ENCODE measurements around the gene SDR9C7.
"Not testable (repeated sequence)": the region's sequence is repeated elsewhere in the genome, so short reads cannot be mapped to it uniquely, and the experiment has no call there.

The SDR9C7 gene

DNA sequence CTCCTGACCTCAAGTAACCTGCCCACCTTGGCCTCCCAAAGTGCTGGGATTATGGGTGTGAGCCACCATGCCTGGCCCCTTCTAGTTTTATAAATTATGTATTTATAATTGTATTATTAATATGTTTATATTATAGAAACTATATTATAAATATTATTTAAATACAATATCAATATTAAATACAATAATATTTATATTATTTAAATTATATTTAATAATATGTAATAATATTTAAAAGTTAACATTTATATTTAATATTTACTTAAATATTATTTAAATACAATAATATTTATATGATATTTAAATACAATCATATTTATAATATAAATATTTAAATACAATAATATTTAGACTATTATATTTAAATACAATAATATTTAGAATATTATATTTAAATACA, 20.0 kb downstream of the SDR9C7 start:
- DNase-seq, result no peak

DNA sequence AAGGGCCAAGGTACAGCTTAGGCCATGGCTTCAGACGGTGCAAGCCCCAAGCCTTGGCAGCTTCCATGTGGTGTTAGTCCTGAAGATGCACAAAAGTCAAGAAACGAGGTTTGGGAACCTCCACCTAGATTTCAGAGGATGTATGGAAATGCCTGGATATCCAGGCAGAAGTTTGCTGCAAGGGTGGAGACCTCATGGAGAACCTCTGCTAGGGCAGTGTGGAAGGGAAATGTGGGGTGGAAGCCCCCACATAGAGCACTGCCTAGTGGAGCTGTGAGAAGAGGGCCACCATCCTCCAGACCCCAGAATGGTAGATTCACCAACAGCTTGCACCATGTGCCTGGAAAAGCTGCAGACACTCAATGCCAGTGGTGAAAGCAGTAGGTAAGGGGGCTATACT, 24.8 kb downstream of the SDR9C7 start:
- DNase-seq, result not testable (repeated sequence)

DNA sequence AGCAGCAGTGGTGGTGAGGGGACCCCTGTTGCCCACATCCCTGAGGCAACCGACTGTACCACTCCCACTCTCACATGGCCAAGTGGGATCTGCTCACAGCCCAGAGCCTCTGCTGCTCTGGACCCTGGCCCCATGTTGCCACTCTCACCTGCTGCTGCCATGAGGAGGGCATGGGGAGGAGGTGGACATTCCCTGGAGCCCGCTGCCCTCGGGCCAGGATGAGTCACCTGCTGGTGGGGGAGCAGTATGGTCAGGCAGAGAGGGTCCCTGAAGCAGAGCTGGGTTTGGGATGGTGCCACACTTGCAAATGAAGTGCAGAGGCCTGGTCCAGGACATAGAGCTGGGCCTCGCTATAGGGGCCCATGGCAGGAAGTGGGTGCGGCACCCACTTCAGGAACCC, 26.1 kb downstream of the SDR9C7 start:
- no peak for DNase-seq

DNA sequence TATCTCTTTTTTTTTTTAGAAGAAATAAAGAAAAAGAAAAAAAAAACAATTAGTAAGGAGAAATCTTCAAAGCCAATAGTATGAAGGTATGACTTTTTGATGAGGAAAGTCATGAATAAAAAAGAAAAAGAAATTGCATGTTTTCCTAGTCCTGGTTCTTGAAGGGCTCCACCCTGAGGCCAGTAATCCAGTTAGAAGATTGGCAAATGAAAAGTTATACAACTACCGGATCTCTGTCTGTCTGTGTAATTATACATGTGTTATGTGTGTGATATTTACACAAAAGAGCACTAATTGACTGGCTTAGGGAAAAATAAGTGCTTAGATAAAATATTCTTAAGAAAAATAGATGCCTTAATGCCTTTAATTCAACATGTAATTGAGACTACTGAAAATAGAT, 28.4 kb downstream of the SDR9C7 start:
- DNase-seq, result no peak

DNA sequence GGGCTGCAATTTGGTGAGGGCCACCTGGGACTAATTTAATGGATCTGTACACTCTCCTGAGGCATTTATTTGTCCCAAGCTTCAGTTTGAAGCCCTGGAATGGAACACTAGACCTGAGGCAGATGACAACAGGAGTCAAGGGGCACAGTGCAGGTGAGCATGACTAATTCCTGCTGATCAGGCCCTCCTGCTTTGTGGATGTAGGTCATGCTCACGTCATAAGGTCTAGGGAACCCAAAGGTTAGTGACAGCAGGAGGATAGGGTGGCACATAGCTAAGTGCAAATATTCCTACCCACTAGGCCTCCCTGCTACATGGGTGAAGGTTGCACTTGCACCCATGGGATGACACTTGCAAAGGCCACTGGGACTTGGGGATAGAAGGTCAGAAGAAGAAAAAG, 30.8 kb downstream of the SDR9C7 start:
- no peak for DNase-seq

DNA sequence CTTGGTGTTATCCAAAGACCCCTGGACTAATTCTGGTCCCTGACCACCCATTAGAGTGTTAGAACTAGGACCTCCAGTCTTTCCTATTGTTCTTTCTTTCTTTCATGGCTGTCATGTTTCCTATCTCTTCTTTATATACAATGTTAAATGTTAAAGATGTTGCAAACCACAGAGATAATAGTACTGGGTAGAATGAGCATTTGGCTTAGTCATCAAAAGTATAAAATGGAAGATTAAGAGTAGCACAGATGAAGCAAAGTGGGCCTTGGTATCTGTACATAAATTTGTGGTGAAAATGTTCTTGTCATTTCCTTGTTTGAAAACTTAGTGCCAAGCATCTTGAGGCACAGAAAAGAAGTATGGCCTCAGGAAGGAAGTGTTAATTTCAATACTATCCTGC, 32.9 kb downstream of the SDR9C7 start:
- not testable (repeated sequence) for DNase-seq

DNA sequence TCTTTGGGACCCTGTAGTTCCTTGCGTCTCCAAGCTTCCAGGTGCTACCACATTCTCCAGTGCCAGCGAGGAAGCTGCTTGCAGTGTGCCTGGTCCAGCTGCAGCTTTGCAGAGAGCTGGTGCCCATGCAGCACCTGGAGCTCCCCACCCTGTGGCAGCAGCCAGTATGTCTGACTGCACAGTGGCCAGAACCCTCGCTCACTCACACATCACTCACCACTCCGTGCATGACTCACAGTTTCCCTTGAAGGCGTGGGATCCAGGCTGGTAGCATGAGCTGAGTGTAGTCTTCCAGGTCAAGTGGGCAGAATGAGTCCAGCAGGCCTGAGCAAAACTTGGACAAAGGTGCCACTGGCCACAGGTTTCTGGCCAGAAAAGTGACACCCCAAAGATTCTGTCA, 33.6 kb downstream of the SDR9C7 start:
- DNase-seq, result no peak

DNA sequence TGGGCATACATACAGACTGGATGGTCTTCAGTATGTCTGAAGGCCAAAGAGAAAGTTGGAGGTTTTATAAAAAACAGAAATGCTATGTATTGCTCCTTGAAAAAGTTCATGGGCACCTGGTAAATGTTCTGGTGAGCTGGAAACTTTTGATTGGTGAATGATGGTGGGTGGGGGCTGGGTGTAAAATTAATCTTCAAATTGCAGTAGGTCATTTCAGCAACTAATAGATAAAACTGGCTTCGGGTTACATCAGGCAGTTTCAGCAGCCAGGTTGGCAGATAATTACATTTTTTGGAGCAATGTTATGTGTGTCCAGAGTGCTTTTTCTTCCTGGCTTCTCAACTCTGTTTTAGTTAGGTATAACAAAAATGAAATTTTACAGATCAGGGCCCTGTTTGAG, 35.3 kb downstream of the SDR9C7 start:
- no peak for DNase-seq

DNA sequence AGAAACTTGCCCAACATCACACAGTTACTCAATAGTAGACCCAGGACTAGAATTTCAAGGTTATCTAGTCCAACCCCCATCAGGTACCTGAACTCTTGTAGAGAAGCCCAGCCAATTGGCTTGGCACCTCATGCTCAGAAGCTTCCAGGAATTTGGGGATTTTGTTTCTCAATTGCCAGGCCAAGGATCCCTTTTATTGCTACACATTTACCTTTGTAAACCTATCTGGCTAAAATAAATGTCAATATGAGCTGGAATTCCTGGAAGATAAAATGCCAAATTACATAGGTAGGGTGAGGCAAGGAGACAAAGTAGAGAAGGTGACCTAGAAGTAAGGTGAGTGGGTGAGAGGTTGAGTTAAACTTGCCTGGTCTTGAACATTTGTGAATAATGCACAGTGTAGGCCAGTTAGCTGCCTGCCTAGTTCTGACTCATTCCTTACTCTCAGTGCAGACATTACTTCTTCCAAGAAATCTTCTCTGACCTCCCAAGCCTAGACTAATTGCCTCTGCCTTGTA, 36.3 kb downstream of the SDR9C7 start:
- no peak for DNase-seq

DNA sequence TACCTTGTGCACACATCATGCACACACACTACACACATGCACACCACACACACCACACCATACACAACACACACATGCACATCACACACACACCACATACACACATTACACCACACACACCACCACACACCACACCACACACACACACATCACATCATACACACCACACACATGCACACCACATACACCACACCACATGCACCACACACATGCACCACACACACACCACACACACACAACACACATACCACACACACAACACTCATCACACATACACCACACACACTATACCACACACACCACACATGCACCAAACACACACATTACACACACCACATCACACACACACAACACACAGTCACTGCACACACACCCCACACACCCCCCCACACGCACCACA, 38.1 kb downstream of the SDR9C7 start:
- DNase-seq, result no peak

DNA sequence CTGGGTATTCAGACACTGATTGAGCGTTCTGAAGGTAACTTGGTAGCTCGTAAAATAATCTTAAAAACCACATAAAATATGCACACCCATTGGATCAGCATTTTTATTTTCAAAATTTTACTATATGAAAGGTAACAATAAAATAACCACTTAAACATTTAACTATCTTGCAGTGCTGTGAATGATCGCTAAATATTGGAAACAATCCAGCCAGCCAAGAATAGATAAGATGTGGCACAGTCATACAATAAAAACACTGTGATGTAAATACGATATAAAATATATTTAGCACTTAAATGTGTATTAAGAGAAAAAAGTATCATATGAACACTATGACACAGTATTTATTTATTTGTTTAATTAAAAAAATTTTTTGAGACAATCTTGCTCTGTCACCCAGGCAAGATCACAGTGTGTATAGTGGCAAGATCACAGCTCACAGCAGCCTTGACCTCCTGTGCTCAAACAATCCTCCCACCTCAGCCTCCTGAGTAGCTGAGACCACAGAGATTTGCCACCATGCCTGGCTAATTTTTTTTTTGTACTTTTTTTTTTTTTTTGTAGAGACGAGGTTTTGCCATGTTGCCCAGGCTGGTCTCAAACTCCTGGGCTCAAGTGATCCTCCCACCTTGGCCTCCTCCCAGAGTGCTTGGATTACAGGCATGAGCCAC, 39.4 kb downstream of the SDR9C7 start:
- no peak for DNase-seq

DNA sequence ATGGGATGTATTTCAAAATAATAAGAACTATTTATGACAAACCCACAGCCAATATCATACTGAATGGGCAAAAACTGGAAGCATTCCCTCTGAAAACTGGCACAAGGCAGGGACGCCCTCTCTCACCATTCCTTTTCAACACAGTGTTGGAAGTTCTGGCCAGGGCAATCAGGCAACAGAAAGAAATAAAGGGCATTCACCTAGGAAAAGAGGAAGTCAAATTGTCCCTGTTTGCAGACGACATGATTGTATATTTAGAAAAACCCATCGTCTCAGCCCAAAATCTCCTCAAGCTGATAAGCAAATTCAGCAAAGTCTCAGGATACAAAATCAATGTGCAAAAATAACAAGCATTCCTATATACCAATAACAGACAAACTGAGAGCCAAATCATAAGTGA, 42.3 kb downstream of the SDR9C7 start:
- not testable (repeated sequence) for DNase-seq

DNA sequence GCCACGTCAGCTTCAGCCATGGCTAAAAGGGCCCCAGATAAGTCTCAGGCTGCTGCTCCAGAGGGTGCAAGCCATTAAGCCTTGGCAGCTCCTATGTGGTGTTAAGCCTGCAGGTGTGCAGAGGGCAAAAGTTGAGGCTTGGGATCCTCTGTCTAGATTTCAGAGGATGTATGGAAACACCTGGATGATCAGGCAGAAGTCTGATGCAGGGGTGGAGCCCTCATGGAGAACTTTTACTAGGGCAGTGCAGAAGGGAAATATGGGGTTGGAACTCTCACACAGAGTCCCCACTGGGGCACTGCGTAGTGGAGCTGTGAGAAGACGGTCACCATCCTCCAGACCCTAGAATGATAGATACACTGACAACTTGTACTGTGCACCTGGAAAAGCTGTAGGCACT, 47.9 kb downstream of the SDR9C7 start:
- DNase-seq, result no peak

DNA sequence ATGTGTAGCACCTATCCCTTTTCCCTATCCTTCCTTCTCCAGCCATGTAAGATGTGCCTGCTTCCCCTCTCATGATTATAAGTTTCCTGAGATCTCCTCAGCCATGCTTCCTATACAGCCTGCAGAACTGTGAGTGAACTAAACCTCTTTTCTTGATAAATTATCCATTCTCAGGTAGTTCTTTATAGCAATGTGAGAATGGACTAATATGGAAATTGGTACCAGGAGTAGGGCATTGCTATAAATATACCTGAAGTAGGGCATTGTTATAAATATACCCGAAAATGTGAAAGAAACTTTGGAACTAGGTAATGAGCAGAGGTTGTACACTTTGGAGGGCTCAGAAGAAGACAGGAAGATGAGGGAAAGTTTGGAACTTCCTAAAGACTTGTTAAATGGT, 48.9 kb downstream of the SDR9C7 start:
- DNase-seq, result no peak

DNA sequence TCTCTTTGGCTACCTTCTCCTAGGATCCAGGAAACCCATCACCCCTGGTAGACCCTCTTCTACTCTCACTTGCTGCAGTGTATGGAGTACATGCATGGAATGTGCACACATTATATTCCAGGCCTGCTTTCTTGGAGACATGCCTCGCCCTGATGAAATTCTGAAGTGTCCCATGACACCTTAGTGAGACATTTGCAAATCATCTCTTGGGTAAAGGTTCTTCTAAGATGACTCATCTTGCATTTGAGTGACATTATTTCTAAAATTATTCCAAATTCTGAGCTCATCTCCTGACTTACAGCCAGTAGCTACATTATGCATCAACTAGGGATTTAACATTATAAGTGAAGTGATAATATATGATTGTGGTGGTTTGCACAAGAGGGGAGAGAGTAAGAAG, 49.8 kb downstream of the SDR9C7 start:
- DNase-seq, result no peak

DNA sequence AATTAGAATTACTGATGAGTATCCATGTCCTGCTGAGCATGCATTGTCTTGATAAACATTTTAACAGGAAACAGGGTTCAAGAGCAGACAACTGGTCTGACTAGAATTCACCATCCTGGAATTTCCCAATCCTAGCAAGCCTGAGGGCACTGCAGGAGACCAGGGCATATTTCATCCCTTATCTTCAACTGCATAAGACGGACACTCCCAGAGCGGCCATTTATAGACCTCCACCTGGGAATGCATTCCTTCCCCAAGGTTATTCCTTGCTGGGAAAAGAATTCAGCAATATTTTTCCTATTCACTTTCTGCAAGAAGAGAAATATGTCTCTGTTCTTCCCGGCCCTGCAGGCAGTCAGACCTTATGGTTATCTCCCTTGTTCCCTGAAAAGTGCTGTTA, 51.8 kb downstream of the SDR9C7 start:
- DNase-seq, result not testable (repeated sequence)

DNA sequence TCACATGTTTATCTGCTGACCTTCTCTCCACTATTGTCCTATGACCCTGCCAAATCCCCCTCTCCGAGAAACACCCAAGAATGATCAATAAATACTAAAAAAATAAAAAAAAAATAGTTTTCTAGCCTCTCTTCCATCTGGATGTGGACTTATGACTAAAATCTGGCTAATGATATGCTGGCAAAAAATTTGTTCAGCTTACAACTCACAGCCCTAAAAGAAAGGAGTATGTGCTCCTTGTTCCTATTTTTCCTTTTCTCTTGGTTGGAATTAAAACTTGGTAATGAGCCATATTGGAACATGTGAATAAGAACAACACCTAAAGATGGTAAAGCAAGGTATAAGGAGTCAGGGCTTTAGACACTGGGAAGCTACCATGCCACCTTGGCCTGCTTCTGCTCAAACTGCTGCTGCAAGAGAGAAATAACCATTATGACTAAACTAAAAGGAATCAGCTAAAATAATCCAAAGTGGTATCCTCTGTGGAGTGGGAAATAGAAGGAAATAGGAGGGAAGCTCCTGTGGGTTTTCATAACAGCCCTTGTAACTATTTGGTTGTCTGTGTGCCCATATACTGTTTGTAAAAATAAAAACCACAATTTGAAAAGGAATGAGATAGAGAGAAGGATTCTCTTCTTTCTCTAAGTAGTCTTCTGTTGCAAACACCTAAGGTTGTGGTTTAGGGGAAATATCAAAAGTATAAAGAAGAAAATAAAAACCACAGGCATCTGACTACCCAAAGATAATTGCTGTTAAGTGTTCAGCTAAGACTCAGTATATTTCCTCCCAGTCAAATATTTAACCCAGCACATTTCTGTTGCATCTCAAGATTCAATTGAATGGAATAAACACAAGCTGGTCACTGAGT, 53.8 kb downstream of the SDR9C7 start:
- no peak for DNase-seq

DNA sequence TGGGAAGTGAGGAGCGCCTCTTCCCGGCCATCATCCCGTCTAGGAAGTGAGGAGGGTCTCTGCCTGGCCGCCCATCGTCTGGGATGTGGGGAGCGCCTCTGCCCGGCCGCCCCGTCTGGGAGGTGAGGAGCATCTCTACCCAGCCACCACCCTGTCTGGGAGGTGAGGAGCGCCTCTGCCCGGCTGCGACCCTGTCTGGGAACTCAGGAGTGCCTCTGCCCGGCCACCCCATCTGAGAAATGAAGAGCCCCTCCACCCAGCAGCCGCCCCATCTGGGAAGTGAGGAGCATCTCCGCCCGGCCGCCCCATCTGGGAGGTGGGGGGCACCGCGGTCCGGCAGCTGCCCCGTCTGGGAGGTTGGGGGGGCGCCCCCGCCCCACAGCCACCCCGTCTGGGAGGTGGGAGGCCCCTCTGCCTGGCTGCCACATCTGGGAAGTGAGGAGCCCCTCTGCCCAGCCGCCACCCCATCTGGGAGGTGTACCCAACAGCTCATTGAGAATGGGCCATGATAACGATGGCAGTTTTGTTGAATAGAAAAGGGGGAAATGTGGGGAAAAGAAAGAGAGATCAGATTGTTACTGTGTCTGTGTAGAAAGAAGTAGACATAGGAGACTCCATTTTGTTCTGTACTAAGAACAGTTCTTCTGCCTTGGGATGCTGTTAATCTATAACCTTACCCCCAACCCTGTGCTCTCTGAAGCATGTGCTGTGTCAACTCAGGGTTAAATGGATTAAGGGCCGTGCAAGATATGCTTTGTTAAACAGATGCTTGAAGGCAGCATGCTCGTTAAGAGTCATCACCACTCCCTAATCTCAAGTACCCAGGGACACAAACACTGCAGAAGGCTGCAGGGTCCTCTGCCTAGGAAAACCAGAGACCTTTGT, 54.7 kb downstream of the SDR9C7 start:
- not testable (repeated sequence) for DNase-seq

DNA sequence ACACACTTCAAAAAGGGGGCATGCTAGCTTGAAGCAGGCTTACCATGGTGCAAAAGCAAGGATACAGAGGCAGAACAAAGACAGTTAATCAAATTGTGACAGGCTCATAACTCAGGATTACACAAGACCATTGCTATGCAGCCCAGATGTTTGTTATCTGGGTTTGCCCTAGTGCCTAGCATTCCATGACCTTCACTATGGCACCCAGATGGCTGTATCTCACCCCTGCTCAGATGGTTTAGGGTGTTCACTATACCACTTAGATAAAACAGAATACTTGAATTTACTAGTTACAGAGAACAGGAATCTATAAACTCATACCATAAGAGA, 56.2 kb downstream of the SDR9C7 start:
- DNase-seq, result no peak

DNA sequence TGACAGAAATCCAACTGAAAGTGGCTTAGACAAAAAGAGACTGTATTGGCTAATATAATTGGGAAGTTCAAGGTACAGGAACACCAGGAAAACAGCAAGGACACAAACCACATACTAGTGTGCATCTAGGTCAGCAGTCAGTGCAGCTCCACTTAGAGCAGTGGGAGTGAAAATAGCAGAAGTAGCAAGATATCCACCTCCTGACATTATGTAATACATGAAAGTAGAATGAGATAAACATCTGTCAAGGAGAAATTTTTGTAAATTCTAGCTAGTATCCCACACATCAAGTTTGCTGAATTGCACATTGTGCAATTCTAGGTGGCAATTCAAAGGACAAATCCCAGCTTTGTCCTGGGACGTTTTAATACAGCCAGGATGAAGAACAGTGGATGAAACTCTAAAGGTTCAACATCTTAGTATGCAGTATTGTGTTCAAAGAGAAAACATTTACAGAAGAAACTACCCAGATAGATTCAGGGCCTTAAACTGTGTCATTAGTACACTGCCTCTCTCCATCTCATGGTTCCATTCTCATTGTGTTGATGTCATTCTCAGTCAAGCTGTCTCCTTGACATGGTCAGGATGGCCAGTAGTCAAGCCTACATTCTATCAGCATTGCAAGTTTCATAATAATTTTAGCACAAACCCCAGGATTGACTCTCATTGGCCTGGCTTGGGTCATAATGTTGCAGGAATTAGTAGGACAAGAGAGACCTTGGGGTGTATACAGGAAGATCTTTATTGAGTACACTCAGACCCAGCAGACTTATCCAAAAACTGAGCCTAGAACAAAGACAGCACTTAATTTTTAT, 56.8 kb downstream of the SDR9C7 start:
- no peak for DNase-seq

DNA sequence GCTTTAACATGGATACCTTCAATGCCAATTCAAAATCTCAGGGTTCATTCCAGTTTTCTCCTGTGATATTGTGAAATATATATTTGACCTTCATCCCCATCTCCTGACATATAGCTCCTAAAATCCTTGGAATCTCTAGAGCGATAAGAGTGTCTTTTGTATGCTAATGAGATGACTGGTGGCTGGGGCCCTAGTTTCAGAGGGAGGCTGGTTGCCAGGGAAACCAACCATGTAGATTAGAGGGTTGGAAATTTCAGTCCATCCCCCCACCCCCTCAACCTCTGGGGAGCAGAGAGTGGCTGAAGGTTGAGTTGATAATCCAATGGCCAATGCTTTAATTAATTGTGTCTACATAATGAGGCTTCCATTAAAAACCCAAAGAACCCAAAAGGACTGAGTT, 59.4 kb downstream of the SDR9C7 start:
- DNase-seq, result no peak

DNA sequence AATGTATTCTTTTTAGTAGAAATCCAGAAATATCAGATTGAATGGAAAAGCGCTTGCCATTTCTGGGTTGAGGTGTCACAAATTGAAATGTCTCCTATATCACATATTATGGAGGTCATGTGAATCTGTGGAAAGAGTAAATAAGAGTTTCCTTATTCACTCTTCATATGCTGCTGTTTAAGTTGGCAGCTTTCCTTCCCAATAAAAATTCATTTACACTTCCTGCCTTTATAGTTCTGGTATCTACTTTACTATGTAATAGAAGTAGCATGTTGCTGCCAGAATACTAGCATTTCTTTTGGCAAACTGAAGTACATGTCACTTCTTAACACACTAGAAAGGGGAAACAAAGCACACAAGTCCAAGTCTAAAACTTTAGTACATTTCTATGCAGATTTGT, 60.8 kb downstream of the SDR9C7 start:
- DNase-seq, result no peak
